ENCODE measurements around the gene CALD1.

- no peak for TF ChIP-seq CTCF (conservative IDR thresholded peaks at IDR 0.05; ENCODE audit: low read depth in 2 of 2)
- no peak for TF ChIP-seq EZH2phosphoT487 (IDR thresholded peaks at IDR 0.05; ENCODE audit: unreplicated experiment)
- TF ChIP-seq ZNF462 (CRISPR knock-in tag; IDR thresholded peaks at IDR 0.05) = no peak
- TF ChIP-seq JUNB (IDR thresholded peaks at IDR 0.05; ENCODE audit: unreplicated experiment) = no peak
- TF ChIP-seq POLR2AphosphoS5 (IDR thresholded peaks at IDR 0.05; ENCODE audit: low read depth) = no peak
- no peak for TF ChIP-seq ETS1 (IDR thresholded peaks at IDR 0.05)
- TF ChIP-seq REST (IDR thresholded peaks at IDR 0.05; ENCODE audit: unreplicated experiment) = no peak
- TF ChIP-seq EZH2 (IDR thresholded peaks at IDR 0.05; ENCODE audit: low read depth, unreplicated experiment) = no peak
- no peak for TF ChIP-seq ZNF114 (CRISPR knock-in tag; IDR thresholded peaks at IDR 0.05)
- no peak for TF ChIP-seq CREB1 (CRISPR knock-in tag; IDR thresholded peaks at IDR 0.05; ENCODE audit: low read depth)
- no peak for TF ChIP-seq STAT1 (IDR thresholded peaks at IDR 0.05; ENCODE audit: unreplicated experiment)
- no peak for TF ChIP-seq ZNF331 (CRISPR knock-in tag; IDR thresholded peaks at IDR 0.05; ENCODE audit: low read depth)
Measured at GRCh38 chr7:134764365-134764764, 15.1 kb upstream of the CALD1 start.

Data from GM23338 (cell line).